RWPE2 (cell line): ENCODE measurements around the gene MCM3AP.

Experiments used
- ATAC-seq: fragments of 200-7000 bp; cut with Tn5 transposase; 3 replicates; pipeline ENCODE4 v1.9.1; 2021; ENCODE audit warnings: low read depth
- DNase-seq: peaks from one replicate; pipeline ENCODE4 v3.0.0-alpha.2; 2020; ENCODE audit warnings: low spot score
- H3K27ac ChIP-seq: fragments of 450-650 bp; 2 replicates; pipeline ENCODE4 v1.5.1; 2017; ENCODE audit warnings: mild to moderate bottlenecking; ENCODE audit not compliant: poor library complexity, severe bottlenecking
- H3K27me3 ChIP-seq: fragments of 250-450 bp; sonication (Bioruptor Pico); 2 replicates; pipeline ENCODE4 v1.5.1; 2021; ENCODE audit warnings: mild to moderate bottlenecking, moderate library complexity; ENCODE audit not compliant: insufficient read depth, poor library complexity, severe bottlenecking
- H3K36me3 ChIP-seq: fragments of 250-450 bp; sonication (Bioruptor Pico); 2 replicates; pipeline ENCODE4 v1.5.1; 2020; ENCODE audit warnings: low read depth, mild to moderate bottlenecking, moderate library complexity
- H3K4me1 ChIP-seq: fragments of 250-450 bp; sonication (Bioruptor Pico); 2 replicates; pipeline ENCODE4 v1.5.1; 2021; ENCODE audit warnings: mild to moderate bottlenecking, moderate library complexity; ENCODE audit not compliant: insufficient read depth, poor library complexity, severe bottlenecking
- H3K4me3 ChIP-seq: fragments of 250-450 bp; sonication (Bioruptor Pico); 2 replicates; pipeline ENCODE4 v1.5.1; 2021; ENCODE audit warnings: mild to moderate bottlenecking, moderate library complexity; ENCODE audit not compliant: severe bottlenecking
- H3K9me3 ChIP-seq: fragments of 250-450 bp; sonication (Bioruptor Pico); 2 replicates; pipeline ENCODE4 v1.5.1; 2021; ENCODE audit warnings: mild to moderate bottlenecking, moderate library complexity; ENCODE audit not compliant: severe bottlenecking
- CTCF ChIP-seq: fragments of 450-650 bp; IDR thresholded peaks from one replicate; pipeline ENCODE4 v1.5.1; 2017; ENCODE audit warnings: mild to moderate bottlenecking, moderate library complexity; ENCODE audit not compliant: poor library complexity, severe bottlenecking

MCM3AP gene

GRCh38 chr21:46304437-46304836 is 19.0 kb upstream of the MCM3AP start:
- no peak overlapping the region for H3K4me3 ChIP-seq
- H3K27me3 ChIP-seq = no peaks in the 10 kb centered on the region
- DNase-seq (no peak), ATAC-seq (no peak)
- H3K4me1 ChIP-seq = no peaks in the 10 kb centered on the region
- no peak for TF ChIP-seq CTCF
- no peaks in the 10 kb centered on the region for H3K9me3 ChIP-seq
- no peak overlapping the region for H3K27ac ChIP-seq
- peaks cover 25% of the 10 kb centered on the region for H3K36me3 ChIP-seq

- DNase-seq (no peak), ATAC-seq (no peak)
- Histone ChIP-seq H3K9me3 (no peaks in the 10 kb centered on the region), H3K4me3 (no peak overlapping the region), H3K27ac (no peak overlapping the region), H3K36me3 (peaks cover 13% of the 10 kb centered on the region; the same call in 1 of the 2 replicates), H3K4me1 (no peaks in the 10 kb centered on the region), H3K27me3 (no peaks in the 10 kb centered on the region)
- no peak for TF ChIP-seq CTCF
Measured at GRCh38 chr21:46301759-46302158, 16.3 kb upstream of the MCM3AP start.

GRCh38 chr21:46299167-46299566 is 13.8 kb upstream of the MCM3AP start:
- H3K27me3 ChIP-seq = no peaks in the 10 kb centered on the region
- no peak for TF ChIP-seq CTCF
- ATAC-seq (no peak), DNase-seq (no peak)
- H3K36me3 ChIP-seq = 0 out of 2 replicates have a peak, but pooled peaks cover 6% of the 10 kb centered on the region
- H3K9me3 ChIP-seq = no peaks in the 10 kb centered on the region
- H3K4me1 ChIP-seq = no peaks in the 10 kb centered on the region
- no peak overlapping the region for H3K27ac ChIP-seq
- H3K4me3 ChIP-seq = no peak overlapping the region

GRCh38 chr21:46297338-46298271 is 12.2 kb upstream of the MCM3AP start:
- H3K4me3 ChIP-seq = peak overlapping the region; percentile 18
- no peaks in the 10 kb centered on the region for H3K4me1 ChIP-seq
- H3K9me3 ChIP-seq = no peaks in the 10 kb centered on the region
- DNase-seq = no peak
- no peak overlapping the region for H3K27ac ChIP-seq
- no peaks in the 10 kb centered on the region for H3K27me3 ChIP-seq
- TF ChIP-seq CTCF = no peak
- H3K36me3 ChIP-seq = 0 out of 2 replicates have a peak, but pooled peaks cover 6% of the 10 kb centered on the region
- ATAC-seq = peak; percentile 70
